ENCODE data around the gene EEF1G.
"Not testable (repeated sequence)": the region's sequence is repeated elsewhere in the genome, so short reads cannot be mapped to it uniquely, and the experiment has no call there.

Gene EEF1G

DNA sequence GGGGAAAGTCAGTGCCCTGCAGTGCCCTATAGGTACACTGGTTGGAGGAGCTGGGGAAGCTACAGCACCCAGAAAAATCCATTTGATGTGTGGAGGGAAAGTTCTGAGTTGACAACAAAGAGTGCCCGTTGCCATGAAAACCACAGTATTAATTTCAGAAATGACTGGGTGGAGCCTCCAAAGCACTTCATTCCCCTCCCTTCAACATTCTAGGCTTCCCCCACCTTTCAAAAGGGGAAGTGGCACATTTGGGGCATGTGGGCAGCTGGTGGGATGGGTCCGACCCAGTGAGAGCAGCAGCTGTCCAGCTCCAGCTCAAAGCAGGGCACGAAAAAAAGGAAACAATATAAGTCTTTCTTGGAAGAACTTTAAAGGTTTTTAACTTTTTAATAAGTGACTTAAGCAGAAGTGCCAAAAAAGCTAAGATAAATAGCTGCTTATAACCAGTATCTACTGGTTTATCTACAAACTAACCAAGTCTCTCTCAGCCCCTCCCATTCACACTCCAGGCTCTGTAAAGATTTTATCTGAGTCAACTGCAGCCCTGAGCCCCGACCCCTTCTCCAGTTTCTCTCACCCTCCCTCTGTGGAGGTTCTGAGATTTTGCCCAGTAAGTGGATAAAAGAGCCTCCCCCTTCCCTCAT is 18.1 kb downstream of the EEF1G start:
- no peak for DNase-seq (ENCODE audit: low read depth, low spot score)

DNA sequence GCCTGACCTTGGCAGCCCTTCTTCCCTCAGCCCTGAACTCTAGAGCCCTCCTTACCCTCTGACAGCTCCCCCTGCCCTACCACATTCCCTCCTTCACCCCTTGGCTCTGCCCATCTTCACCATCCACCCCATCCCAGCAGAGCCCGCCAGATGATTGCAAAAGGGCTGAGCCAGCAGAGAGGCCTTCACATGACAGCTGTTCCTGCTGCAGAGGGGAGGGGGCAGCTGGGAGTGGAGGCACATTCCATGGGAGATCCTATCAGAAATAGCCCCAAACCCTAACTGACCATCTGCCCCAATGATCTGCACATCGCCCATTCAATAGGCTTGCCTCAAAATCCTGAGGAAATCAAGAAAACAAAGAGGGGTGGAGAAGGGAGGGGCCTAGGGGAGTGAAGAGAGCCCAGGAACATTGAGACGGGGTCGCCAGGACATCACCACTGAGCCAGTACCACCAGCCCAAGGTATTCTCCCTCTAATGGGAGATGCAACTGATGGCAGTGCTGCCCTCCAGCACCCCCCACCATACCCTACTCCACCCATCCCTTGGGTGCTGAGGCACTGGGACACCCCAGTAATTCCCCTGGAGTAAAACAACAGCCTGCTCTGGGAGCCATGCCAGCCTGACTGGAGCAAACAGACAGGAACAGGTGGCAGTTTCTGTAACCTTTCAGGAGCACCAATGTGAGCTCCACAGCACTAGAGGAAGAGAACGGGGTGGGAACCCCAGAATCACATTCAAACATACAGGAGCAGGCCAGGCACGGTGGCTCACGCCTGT is 19.1 kb downstream of the EEF1G start:
- DNase-seq (ENCODE audit: low read depth, low spot score) = no peak

DNA sequence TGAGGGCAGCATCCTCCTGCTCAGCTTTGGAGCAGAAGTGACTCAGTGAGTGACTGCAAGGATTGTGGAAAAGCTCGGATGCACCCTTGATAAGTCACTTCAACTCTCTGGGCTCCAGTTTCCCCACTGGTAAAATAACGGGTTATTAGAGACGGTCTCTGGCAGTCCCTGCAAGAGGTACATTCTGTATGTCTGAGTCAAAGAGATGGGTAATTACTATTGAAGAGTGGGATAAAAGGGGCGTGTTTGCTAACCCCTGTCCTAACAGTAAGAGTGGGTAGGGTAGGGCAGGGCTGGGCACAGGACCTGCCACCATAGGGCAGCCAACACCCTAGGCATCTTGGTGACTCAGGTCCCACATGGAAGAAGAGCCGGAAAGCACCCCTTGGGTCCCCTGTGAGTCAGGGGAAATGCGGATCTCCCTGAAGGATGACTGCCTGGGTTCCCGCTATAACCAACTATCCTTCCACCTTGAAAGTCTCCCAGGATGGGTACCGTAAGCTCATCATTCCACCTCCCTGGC is 19.8 kb downstream of the EEF1G start:
- DNase-seq (ENCODE audit: low read depth, low spot score) = no peak

DNA sequence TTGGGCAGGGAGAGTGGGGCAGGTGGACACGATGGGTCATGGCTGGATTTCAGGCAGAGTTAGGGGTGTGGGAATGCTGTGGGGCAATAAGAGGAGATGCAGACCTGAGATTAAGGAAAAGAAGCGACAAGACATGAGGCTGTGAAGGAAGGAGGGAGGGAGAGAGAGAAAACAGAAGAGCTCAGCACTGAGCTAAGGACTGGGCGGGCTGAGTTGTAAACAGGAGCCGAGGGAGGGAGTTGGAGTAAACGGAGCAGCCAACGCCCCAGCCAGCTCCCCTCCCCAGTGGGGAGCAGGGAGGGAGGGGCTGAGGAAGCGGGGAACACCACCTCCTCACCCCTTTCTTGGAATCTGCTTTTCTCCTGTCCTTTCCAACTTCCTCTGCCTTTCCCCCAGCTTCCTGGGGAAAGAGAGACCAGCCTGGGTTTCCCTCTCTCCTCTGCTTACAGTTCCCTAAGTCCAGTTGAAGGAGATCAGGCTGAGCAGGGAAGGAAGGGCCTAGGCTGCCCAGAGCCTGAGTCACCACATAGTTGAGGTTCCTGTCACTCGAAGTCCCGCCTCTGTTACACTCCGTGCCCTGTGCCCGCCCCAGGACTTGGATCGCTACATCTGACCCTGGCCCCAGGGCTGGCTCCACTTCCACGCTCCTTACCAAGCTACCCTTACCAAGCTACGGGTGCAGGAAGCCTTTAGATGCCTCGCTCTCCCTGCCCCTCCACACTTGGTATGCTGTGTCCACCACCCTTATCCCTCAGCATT is 20.4 kb downstream of the EEF1G start:
- DNase-seq (ENCODE audit: low read depth, low spot score) = no peak

DNA sequence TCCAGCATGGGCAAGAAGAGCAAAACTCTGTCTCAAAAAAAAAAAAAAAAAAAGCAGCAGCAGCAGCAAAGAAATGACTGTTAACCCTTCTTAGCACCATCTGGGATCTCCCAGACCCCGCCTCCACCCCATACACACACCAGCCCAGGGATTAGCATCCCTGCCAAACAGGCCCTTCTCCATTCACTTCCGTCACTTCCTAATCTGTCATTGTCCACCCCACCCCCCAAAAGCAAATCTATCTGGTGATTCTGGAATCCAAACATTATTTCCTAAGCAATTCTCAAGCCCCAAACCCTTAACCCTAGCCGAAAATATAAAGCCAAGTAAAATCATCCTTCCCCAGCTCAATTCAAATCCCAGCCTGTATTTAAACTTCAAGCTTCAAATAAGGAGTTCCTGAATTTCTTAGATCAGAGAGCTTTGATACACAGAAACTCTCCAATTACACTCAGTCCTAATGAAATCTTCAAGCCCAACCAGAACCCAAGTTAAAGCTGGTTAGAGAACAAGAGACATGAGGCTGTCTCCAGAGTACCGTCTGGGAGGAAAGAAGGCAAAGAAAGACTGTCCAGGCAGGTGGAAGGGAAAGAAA is 21.1 kb downstream of the EEF1G start:
- DNase-seq (ENCODE audit: low read depth, low spot score) = no peak

DNA sequence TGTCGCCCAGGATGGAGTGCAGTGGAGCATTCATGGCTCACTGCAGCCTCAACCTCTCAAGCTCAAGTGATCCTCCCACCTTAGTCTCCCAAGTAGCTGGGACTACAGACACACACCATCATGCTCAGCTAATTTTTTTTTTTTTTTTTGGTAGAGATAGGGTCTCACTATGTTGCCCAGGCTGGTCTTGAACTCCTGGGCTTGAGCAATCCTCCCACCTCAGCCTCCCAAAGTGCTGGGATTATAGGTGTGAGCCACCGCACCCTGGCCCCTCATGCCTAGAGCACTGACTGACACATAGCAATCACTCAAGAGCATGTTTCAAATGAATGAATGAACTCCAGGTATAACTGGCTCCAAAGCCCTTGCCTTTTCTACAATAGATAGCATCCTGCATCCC is 23.2 kb downstream of the EEF1G start:
- not testable (repeated sequence) for DNase-seq (ENCODE audit: low read depth, low spot score)

DNA sequence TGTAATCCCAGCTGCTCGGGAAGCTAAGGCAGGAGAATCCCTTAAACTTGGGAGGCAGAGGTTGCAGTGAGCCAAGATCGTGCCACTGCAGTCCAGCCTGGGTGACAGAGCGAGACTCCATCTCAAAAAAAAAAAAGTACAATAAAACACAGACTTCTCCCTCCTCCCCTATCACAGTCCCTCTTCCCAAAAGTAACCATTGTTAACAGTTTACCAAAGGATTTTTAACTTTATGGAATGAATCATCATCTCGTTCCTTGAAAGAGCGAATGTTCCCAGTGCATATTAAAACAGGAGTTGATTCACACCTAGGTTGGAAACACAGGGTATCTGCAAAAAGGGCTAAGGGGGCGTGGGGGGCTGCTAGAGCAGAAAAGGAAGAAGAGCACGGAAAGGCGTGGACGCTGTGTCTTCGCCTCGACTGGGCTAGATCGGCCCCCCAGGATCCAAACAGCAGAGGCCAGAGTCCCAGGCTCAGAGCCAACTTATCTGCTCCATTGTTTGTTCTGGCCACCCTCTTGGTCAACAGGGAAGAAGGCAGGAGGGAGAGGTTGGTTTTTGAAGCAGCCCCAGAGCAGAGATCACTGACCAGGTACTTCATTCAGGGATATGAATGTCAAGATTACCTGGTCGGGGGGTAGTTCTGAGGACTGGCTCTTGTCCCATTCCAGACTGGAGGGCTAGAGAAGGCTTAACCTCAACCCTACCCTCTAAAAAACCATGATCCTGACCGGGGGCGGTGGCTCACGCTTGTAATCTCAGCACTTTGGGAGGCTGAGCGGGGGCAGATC is 25.0 kb downstream of the EEF1G start:
- DNase-seq (ENCODE audit: low read depth, low spot score) = no peak

DNA sequence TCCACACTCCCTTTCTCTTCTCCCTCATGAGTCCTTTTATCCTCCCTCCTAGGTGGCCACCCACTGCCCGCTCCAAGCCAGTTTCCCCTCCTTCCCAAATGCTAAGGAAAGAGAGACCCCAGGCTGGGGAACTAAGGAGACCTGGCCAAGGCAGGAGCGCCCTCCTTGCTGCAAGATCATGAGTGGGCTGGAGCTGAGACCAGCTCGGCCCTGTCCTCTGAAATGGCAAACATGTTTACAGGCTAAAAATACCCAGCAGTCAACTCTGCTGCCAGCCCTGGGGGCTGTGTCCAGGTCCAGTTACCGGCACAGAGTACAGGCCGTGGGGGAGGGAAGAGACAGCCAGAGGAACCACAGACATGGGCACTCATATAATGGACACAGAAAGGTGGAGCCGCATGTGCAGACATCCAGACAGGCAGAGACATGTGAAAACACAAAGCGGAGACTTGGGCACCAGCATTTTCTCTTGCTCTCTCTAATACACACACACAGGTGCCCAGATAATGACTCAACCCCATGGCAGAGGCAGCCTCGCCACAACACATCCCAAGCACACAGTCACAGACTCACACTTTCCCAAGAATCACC is 25.9 kb downstream of the EEF1G start:
- DNase-seq (ENCODE audit: low read depth, low spot score) = no peak

DNA sequence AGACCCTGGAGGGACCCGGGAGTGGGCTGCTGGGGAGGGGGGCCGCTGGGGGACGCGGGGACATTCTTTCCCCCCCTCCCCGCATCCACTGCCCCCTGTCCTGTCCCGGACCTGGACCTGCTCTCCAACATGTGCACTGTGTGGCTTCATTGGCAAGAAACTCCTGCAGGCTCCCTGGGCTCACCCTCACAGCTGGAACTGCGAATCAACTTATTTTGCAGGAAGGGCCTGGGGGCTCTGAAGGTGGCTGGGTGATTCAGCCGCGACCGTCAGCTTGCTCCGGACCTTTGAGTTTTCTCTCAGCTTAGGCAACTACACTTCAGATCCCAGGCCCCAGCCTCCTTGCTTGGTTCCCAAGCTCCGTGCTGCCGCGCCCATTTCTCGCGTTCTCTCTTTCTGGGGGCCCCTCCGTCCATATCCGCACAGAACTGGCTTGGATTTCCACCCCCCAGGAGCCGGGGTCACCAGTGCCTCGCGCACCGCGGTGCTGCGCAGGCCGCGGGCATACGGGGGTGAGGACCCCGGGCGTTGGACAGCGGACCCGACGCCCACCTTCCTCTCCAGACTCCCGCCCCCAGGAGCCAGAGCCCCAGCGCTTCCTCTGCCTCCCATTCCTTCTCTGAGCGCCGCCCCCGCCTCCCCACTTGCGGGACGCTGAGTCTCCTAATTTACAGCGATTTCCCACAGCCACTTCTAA is 26.6 kb downstream of the EEF1G start:
- DNase-seq (ENCODE audit: low read depth, low spot score) = no peak

DNA sequence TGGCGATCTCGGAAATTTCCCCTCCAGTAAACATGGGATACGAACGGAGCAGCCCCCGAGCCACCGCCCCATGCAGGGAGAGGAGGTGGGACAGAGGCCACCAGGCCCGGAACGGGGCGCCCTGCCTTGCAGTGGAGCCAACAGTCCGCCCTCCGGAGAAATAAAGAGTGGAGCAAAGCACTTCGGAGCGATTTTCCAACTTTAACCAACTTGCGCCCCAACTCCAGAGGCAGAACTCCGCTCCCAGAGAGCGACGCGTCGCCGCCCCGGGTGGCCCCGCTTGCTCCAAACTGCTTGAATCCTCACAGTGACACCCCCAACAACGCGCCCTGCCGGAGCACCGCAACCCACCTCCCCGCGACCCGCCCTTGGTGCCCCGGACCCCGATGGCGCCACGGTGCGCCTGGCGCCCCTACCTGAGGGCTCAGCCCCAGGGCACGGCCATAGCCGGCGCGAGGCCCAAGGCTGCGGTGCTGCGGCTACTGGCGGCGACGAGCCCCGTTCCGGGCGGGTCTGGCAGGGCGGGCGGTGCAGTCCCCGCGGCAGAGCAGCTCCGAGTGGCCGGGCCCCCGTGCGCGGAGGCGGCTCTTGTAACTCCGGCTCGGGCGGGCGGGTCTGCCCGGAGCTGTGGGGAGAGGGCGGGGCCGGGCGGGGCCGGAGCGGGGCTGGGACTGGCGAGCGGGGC is 27.3 kb downstream of the EEF1G start, which contains the start of gene AHNAK:
Gene AHNAK, minus strand, starts transcription at position 563 of the 685 bp plus-strand sequence. CDS start 10,708 bp downstream, outside the sequence.
- DNase-seq (ENCODE audit: low read depth, low spot score) = no peak

DNA sequence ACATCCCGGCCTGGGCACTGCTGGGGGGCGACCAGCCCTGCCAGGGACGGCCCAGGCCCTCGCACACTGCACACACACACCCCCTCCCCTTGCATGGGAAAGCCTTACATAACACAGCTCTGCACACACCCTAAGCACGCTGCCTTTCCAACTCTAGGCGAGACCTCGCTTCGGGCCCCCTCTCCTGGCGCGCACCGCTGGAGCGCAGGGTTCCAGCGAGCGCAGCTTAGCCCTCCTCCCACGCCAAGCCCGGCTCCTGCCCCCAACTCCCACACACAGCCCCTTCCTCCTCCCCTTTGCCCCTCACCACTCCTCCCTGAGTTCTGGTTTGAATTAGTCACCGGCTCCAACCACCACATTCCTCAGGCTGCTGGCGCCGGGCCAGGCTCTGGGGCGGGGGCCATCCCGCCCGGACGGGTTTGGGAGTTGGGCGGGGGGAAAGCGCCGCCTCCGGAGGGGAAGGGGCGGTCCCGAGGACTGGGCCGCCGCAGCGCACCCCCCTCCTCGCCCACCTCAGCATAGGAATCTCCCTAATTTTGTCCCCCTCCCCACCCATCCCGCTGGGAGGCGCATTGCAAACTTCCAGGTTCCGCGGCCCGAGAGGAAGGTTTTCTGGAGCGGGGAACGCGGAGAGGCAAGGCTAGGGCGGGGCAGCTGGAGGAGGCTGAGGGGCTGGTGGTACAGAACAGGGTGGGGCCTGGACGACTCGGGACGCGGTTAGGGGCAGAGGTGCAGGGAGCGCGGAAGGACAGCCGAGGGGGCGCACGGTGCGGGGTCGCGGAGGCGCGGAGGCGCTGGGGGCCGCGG is 28.1 kb downstream of the EEF1G start:
- no peak for DNase-seq (ENCODE audit: low read depth, low spot score)

DNA sequence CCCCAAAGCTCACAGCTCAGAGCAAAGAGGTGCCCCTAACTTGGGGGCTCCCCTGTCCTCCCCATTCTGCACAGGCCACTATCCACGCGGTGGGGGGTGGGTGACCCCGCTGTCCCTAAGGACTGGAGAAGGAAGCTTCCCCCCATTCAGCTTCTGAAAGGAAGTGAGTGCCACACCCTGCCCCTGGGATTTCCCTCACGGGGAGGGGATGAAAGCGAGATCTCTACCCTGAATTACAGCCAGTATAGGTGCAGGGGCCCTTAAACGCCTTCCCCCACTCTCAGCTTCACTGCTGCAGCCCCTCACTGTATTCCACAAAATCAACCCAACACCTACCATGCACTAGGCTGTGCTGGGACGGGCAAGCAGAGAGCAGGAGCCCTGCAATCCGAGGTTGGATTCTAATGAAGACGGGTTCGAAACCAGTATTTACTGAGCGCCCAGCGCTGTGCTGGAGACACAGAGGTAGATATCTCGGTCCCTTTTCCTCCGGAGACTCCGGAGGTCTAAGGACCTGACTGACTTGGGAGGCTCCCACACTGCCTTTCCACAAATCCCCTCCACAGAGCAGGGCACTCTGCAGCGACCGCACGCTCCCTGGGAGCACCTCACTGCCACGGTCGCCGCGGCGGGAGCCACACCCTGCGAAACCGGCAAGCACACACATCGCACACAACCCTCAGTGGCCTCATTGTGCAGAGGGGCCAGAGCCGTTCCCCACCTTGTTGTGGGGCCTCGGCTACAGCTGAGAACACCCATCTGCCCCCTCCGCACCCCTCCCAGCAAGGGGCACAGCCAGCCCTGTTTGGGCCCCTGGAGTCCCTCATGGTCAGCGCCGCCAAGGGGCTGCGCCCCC is 28.9 kb downstream of the EEF1G start:
- DNase-seq (ENCODE audit: low read depth, low spot score) = no peak

DNA sequence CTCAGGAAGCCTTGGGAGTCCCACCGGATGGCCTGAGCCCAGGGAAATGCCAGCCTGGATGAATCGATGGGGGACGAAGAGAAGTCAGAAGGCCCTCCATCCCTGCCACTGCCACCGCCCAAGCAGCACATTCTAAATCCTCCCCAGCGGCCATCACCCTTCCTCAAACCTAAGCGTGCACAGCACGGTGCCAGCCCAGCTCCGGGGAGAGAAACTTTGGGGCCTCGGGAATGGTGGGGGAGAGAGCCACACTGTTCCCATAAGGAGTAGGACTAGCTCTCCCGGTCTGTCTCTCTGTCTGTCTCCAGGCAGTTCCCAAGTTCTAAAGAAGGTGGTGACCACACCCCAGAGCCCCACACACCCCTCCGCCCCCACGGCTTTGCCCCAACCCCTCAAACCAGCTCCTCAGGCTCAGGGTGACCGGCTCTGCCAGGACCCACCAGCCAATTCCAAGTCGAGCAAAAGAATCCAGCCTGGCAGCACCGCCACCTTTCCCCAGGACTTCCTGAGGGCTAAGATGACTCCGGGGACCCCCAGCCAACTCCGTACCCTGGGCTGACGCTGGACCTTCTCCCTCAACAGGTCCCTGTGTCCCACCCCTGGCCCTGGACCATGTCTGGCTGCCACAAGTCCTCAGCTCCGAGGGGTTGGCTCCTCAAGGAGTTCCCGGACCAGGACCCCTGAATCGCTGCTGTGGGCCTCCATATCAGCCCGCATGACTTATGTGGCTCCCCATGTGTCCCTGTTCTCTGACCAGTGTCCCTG is 29.8 kb downstream of the EEF1G start:
- no peak for DNase-seq (ENCODE audit: low read depth, low spot score)

DNA sequence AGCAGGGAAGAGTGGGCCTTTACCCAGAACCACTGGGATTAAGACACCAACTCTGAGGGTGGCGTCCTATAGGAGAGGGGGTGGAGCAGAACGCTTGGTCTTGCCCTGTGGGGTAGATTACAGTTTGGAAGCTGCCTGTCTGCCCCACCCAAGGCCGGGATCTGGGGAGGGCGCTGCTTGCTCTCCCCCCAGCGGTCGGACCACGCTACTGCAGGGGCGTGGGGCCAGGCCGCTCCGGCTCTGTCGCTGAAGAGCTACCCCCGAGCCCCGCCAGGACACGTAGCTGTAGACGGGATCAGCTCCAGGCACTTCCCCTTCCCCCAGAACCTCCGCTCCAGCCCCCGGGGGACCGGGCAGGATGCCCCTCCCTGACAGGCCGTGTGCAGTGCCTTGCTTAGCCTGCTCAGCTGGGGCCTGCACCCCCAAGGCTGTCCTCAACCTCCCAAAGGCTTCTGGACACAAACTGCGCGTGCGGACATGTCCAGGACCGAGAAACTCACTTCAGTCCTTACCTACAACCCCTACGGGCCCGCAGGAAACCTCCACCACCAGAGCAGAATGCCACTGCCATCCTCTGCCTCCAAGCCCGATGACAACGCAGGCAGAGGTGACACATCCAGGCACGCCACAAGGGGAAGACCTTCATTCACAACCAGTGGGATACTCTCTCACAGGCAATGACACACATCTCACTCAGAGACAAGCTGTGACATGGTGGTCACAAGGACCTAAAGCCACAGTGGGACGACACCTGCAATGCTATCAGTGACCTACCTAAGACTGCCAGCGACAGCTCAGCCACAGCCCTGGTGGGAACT is 30.7 kb downstream of the EEF1G start:
- DNase-seq (ENCODE audit: low read depth, low spot score) = no peak

DNA sequence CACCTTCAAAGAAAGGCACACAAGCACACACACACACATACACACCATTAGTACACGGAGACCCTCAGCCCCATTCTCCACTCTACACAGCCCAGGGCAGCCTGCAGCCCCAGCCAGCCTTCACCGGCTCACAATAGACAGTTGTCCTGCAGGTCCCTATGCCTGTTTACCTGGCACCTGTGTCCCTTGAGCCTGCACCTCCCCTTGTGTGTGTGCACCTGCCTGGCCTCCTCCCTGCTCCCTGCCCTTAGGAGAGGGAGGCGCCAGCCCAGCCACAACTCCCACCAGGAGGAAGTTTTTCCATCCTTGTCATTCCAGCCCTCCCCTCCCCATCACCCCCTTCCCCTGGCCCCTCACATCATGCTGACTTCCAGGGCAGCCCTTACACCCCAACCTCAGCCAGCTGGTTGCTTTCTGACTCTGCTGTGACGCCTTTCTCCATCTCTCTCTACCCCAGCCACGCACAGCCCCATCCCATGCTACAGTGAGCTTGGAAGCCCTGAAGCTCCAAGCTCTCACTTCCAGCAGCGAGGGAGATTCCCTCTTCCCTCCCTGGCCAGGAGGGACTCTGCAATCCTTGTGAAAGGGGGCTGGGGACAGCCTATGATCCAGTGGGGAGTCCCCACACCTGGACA is 31.5 kb downstream of the EEF1G start:
- no peak for DNase-seq (ENCODE audit: low read depth, low spot score)
